ENCODE results near the gene GPR176.
A peak's percentile ranks its signal among the peaks of the same experiment; 100 is the strongest.

Gene GPR176

GRCh38 chr15:39786447-39787056, 133.5 kb downstream of the GPR176 start:
- TF ChIP-seq CTCF (IDR thresholded peaks at IDR 0.05; ENCODE audit: extremely low read depth, missing control alignments): no peak

GRCh38 chr15:39785841-39786240, 134.2 kb downstream of the GPR176 start:
- no peak for DNase-seq (ENCODE audit: low spot score)
- TF ChIP-seq CTCF (IDR thresholded peaks at IDR 0.05; ENCODE audit: extremely low read depth, missing control alignments): no peak

More at GRCh38 chr15:39786447-39787056, 133.5 kb downstream of the GPR176 start:
- peak; percentile 51 for DNase-seq (ENCODE audit: low spot score)

DNA sequence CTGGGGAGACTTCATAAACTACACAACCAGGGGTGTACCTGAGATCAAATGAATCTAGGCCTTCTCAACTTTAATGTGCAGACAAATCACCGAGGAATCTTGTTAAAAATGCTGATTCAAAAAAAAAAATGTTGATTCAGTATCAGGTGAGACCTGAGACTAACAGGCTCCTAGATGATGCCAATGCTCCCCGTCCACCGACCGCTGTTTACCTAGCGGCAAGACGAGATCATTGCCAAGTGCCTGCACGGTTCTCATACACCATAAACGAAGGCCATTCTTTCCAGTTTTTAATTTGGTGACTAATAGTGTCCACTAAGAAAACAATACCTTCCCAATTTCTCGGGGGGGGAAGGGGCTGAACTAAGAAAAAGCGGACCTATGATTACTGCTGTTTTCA, 134.9 kb downstream of the GPR176 start:
- DNase-seq (ENCODE audit: low spot score): no peak
- no peak for TF ChIP-seq CTCF (IDR thresholded peaks at IDR 0.05; ENCODE audit: extremely low read depth, missing control alignments)

DNA sequence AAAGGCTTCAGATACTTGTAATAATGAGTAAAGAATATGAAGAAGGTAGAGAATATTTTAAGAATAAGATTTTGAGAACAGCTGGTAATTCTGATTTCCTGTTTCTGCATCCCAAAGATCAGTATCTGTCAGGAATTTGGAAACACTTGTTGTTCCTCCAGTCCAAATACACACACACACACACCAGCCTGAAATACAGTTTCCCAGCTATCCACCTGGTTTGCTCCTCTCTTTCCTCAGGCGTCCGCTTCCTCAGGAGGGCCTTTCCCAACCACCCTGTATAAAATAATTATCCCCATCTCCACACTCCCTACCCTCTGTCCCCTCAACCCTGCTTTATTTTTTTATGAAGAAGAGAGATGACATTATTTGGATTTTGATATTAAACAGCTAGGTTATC, 135.4 kb downstream of the GPR176 start:
- no peak for DNase-seq (ENCODE audit: low spot score)
- no peak for TF ChIP-seq CTCF (IDR thresholded peaks at IDR 0.05; ENCODE audit: extremely low read depth, missing control alignments)

DNA sequence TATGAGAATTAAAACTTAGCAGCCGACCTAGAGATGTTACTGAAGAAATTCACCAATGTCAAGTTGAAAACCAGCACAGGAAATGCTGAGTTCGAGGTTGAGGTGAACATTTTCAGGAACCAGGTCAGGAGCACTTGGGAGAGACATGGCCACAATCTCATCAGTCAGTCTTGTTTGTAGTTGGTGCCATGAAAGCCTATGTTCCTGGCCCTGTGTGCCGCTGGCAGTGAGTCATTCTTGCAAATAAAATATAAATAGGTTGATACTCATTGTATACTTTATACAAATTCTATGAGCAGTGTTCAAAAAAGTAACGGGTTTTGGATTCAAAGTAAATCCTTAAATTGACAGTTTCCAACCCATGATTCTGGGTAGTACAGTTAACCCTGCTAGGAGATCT, 135.9 kb downstream of the GPR176 start:
- no peak for TF ChIP-seq CTCF (IDR thresholded peaks at IDR 0.05; ENCODE audit: extremely low read depth, missing control alignments)
- DNase-seq (ENCODE audit: low spot score): no peak

GRCh38 chr15:39783244-39783820, 136.7 kb downstream of the GPR176 start:
- TF ChIP-seq CTCF (IDR thresholded peaks at IDR 0.05; ENCODE audit: extremely low read depth, missing control alignments): no peak
- DNase-seq (ENCODE audit: low spot score): no peak

GRCh38 chr15:39782441-39783138, 137.5 kb downstream of the GPR176 start, which contains the start of gene FSIP1:
FSIP1 (minus strand) TSS chr15:39782841; CDS start chr15:39776524, 6,317 bp downstream.
- no peak for TF ChIP-seq CTCF (IDR thresholded peaks at IDR 0.05; ENCODE audit: extremely low read depth, missing control alignments)
- peak; percentile 97 for DNase-seq (ENCODE audit: low spot score)
